HL-60 (cell line): ENCODE data around the gene ST3GAL4.

Source experiments
- CTCF ChIP-seq: IDR thresholded peaks from one replicate; pipeline ENCODE4 v1.5.1; 2011; ENCODE audit warnings: low read length, control low read depth, inconsistent platforms; ENCODE audit not compliant: insufficient read depth
- GABPA ChIP-seq: IDR thresholded peaks from 2 replicates; pipeline ENCODE4 v1.6.1; 2012; ENCODE audit warnings: low read depth
- POLR2AphosphoS5 ChIP-seq: IDR thresholded peaks from 2 replicates; pipeline ENCODE4 v1.6.1; 2012; ENCODE audit warnings: low read depth
- REST ChIP-seq: IDR thresholded peaks from 2 replicates; pipeline ENCODE4 v1.6.1; 2012; ENCODE audit warnings: low read depth; ENCODE audit not compliant: insufficient replicate concordance
- SPI1 ChIP-seq: IDR thresholded peaks from 2 replicates; pipeline ENCODE4 v1.6.1; 2012; ENCODE audit warnings: low read depth, mild to moderate bottlenecking, borderline replicate concordance

GRCh38 chr11:126407101-126407521 is 51.6 kb downstream of the ST3GAL4 start:
- TF ChIP-seq SPI1 (no peak), CTCF (no peak), POLR2AphosphoS5 (no peak), REST (no peak), GABPA (no peak)
